Cardiac muscle cell (in vitro differentiated cells and primary cell): Measurements from ENCODE around the gene ZCCHC10. TPM values are rescaled to one million over a fixed set of nuclear protein-coding genes. Genes with fewer than 3 reads are reported as not detected.
"Not testable (repeated sequence)": the region's sequence is repeated elsewhere in the genome, so short reads cannot be mapped to it uniquely, and the experiment has no call there.

Source experiments
- DNase-seq, 2 donors: peaks; one replicate each; pipeline versions ENCODE4 v3.0.0 to v3.0.0-alpha.2; 2010 to 2017; ENCODE audit warnings: low read depth in 1 of 2, low spot score in 1 of 2
- H3K27ac ChIP-seq: fragments of 200-600 bp; sonication (generic); 2 replicates; pipeline ENCODE4 v1.5.1; 2016
- H3K27me3 ChIP-seq: fragments of 200-600 bp; sonication (generic); 2 replicates; pipeline ENCODE4 v1.6.0; 2016; ENCODE audit warnings: control low read depth
- H3K36me3 ChIP-seq: fragments of 200-600 bp; sonication (generic); 2 replicates; pipeline ENCODE4 v1.5.1; 2016; ENCODE audit warnings: control low read depth
- H3K4me1 ChIP-seq: fragments of 200-600 bp; sonication (generic); 2 replicates; pipeline ENCODE4 v1.8.1; 2017; ENCODE audit warnings: low read depth, mild to moderate bottlenecking, mixed run types
- H3K4me3 ChIP-seq: fragments of 200-600 bp; sonication (generic); 2 replicates; pipeline ENCODE4 v1.5.1; 2016; ENCODE audit warnings: mild to moderate bottlenecking
- H3K9me3 ChIP-seq: fragments of 200-600 bp; sonication (generic); 2 replicates; pipeline ENCODE4 v1.5.1; 2017; ENCODE audit warnings: low read depth, mild to moderate bottlenecking, control low read depth
- polyA plus RNA-seq: library from polyadenylated mRNA; unstranded; fragments of >200 nt; fragmentation: Nextera tagmentation; extraction: Ambion mirVana; gene quantifications from 2 replicates; pipeline ENCODE4 v1.2.1, GENCODE V29; 2016
- total RNA-seq: library from RNA; depleted of rRNA; stranded (reverse); fragments of >200 nt; gene quantifications from 2 replicates; pipeline ENCODE4 v1.2.3, GENCODE V29; 2016
- TF ChIP-seq, protein P1 (sequence below): IDR thresholded peaks from 2 replicates; pipeline ENCODE4 v1.5.1; 2012; ENCODE audit warnings: low read depth, mild to moderate bottlenecking, low read length

ZCCHC10 gene
- total and polyA plus RNA-seq, 2 experiments from 2014 or later, result 7.8 to 34.8 TPM

DNA sequence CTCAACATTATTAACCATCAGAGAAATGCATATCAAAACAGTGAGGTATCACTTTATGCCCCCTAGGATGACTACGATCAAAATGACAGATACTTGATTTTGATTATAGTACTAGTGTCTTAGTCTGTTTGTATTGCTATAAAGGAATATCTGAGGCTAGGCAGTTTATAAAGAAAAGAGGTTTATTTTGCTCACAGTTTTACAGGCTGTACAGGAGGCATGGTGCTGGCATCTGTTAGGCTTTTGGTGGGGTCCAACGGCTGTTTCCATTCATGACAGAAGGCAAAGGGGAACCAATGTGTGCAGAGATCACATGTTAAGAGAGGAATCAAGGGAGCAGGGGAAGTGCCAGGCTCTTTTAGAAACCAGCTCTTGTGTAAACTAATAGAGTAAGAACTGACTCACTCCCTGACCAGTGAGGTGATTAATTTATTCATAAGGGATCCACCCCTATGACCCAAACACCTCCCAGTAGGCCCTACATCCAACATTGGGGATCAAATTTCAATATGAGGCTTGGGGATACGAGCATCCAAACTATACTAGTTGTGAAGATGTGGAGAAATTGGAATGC, 46.9 kb downstream of the ZCCHC10 start:
- no peak overlapping the region for H3K4me3 ChIP-seq
- H3K9me3 ChIP-seq, result no peaks in the 10 kb centered on the region
- no peaks in the 10 kb centered on the region for H3K27me3 ChIP-seq
- no peak overlapping the region for H3K27ac ChIP-seq
- no peaks in the 10 kb centered on the region for H3K36me3 ChIP-seq
- DNase-seq, result no peak
- no peaks in the 10 kb centered on the region for H3K4me1 ChIP-seq
- TF ChIP-seq, protein P1, sequence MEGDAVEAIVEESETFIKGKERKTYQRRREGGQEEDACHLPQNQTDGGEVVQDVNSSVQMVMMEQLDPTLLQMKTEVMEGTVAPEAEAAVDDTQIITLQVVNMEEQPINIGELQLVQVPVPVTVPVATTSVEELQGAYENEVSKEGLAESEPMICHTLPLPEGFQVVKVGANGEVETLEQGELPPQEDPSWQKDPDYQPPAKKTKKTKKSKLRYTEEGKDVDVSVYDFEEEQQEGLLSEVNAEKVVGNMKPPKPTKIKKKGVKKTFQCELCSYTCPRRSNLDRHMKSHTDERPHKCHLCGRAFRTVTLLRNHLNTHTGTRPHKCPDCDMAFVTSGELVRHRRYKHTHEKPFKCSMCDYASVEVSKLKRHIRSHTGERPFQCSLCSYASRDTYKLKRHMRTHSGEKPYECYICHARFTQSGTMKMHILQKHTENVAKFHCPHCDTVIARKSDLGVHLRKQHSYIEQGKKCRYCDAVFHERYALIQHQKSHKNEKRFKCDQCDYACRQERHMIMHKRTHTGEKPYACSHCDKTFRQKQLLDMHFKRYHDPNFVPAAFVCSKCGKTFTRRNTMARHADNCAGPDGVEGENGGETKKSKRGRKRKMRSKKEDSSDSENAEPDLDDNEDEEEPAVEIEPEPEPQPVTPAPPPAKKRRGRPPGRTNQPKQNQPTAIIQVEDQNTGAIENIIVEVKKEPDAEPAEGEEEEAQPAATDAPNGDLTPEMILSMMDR, result no peak

DNA sequence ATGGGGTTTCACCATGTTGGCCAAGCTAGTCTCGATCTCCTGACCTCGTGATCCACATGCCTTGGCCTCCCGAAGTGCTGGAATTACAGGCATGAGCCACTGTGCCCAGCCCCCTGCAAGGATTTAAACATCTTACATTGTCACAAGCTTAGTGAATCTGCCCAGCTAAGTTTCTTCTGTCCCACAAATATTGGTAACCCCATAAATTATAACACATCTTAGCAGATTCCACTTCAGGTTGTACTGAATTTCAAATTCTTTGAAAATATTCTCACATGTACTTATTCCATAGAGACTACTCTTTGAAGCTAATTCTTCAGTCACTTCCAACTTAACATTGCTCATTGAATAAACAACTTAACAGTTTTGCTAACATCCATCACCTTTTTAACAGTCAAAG, 49.5 kb downstream of the ZCCHC10 start:
- no peaks in the 10 kb centered on the region for H3K27me3 ChIP-seq
- no peak for DNase-seq
- H3K36me3 ChIP-seq, result no peaks in the 10 kb centered on the region
- TF ChIP-seq, protein P1, result no peak
- H3K4me1 ChIP-seq, result no peaks in the 10 kb centered on the region
- H3K9me3 ChIP-seq, result no peaks in the 10 kb centered on the region
- H3K4me3 ChIP-seq, result no peak overlapping the region
- no peak overlapping the region for H3K27ac ChIP-seq

DNA sequence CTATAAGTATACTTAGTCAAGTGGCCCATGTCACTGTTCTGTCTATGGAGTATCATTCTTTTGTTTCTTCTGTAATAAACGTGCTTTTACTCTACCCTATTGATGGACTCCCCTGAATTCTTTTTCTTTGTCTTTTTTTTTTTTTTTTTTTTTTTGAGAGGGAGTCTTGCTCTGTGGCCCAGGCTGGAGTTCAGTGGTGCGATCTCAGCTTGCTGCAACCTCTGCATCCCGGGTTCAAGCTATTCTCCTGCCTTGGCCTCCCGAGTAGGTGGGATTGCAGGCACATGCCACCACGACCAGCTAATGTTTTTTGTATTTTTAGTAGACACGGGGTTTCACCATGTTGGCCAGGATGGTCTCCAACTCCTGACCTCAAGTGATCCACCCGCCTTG, 53.9 kb downstream of the ZCCHC10 start:
- not testable (repeated sequence) for DNase-seq, H3K4me1 ChIP-seq, H3K9me3 ChIP-seq, H3K27ac ChIP-seq, H3K36me3 ChIP-seq, H3K4me3 ChIP-seq, H3K27me3 ChIP-seq

DNA sequence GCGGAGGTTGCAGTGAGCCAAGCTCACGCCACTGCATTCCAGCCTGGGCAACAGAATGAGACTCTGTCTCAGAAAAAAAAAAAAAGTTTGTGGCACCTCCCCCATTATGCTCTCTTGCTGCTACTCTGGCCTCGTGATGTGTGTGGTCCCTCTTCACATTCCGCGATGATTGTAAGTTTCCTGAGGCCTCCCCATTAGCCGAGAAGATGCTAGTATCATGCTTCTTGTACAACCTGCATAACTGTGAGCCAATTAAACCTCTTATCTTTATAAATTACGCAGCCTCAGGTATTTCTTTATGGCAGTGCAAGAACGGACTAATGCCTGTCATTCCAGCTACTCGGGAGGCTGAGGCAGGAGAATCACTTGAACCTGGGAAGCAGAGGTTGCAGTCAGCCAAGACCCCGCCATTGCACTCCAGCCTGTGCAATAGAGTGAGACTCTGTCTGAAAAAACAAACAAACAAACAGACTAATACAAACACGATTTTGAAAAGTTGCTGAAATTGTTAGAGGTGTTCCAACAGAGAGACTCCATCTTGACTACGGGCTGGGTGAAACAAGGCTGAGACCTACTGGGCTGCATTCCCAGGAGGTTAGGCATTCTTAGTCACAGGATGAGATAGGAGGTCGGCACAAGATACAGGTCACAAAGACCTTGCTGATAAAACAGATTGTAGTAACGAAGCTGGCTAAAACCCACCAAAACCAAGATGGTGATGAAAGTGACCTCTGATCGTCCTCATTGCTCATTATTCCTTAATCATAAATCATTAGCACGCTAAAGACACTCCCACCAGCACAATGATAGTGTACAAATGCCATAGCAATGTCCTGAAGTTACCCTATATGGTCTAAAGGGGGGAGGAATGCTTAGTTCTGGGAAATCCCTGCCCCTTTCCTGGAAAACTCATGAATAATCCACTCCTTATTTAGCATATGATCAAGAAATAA, 54.6 kb downstream of the ZCCHC10 start:
- Histone ChIP-seq H3K4me3 (no peak overlapping the region), H3K9me3 (no peaks in the 10 kb centered on the region), H3K36me3 (no peaks in the 10 kb centered on the region), H3K27me3 (no peaks in the 10 kb centered on the region), H3K4me1 (no peaks in the 10 kb centered on the region), H3K27ac (no peak overlapping the region)
- peak in 1 of 2 donors; percentile 52 for DNase-seq
- TF ChIP-seq, protein P1, result no peak

DNA sequence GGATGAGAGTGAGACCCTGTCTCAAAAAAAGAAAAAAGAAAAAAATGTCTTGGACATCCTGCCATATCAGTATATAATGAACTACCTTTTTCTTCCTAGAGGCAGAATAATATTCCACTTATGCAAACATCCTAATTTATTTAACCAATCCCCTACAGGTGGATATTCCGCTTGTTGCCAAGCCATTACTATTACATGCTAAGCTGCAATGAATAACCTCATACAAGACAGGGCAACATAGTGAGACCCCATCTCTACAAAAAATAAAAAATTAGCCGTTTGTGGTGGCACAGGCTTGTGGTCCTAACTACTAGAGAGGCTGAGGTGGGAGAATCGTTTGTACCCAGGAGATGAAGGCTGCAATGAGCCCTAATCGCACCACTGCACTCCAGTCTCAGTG, 61.2 kb downstream of the ZCCHC10 start:
- peaks cover 8% of the 10 kb centered on the region for H3K4me1 ChIP-seq
- no peak overlapping the region for H3K4me3 ChIP-seq
- TF ChIP-seq, protein P1, result no peak
- no peak for DNase-seq
- no peaks in the 10 kb centered on the region for H3K36me3 ChIP-seq
- no peaks in the 10 kb centered on the region for H3K9me3 ChIP-seq
- no peak overlapping the region for H3K27ac ChIP-seq
- H3K27me3 ChIP-seq, result no peaks in the 10 kb centered on the region
